ENCODE results near the gene HID1.

DNA sequence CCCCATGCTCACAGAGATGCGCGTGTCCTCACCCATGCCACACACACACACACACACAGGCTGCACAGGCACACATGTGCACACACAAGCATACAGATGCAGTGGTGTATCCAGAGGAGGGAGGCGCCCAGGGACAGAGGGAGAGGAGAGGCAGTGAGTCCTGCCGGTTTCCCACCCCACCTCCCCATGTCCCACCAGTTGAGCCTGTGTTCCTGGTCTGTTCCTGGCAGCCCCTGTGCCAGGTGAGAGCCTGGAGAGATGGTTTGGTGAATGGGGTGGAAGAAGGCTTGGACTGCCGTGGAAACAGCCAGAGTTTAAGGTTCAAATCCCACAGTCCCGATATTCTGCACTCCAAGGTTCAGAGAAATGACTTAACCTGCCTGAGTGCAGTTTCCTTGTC is 68.9 kb downstream of the HID1 start:
- TF ChIP-seq CTCF (IDR thresholded peaks at IDR 0.05 in 2 of 3, conservative IDR thresholded peaks at IDR 0.05 in 1 of 3; ENCODE audit: borderline replicate concordance in 1 of 3, insufficient read depth in 1 of 3, low read depth in 2 of 3, low read length in 2 of 3) (no peak), SIN3A (IDR thresholded peaks at IDR 0.05; ENCODE audit: low read depth) (no peak), SP1 (IDR thresholded peaks at IDR 0.05; ENCODE audit: low read depth) (no peak), RAD21 (IDR thresholded peaks at IDR 0.05; ENCODE audit: low read depth) (no peak), POLR2AphosphoS5 (IDR thresholded peaks at IDR 0.05; ENCODE audit: low read depth, low read length) (no peak), SRF (IDR thresholded peaks at IDR 0.05; ENCODE audit: low read depth) (no peak), JUND (IDR thresholded peaks at IDR 0.05) (no peak)
- TF ChIP-seq, protein P1, sequence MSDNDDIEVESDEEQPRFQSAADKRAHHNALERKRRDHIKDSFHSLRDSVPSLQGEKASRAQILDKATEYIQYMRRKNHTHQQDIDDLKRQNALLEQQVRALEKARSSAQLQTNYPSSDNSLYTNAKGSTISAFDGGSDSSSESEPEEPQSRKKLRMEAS (IDR thresholded peaks at IDR 0.05) = no peak
- TF ChIP-seq, protein P2, sequence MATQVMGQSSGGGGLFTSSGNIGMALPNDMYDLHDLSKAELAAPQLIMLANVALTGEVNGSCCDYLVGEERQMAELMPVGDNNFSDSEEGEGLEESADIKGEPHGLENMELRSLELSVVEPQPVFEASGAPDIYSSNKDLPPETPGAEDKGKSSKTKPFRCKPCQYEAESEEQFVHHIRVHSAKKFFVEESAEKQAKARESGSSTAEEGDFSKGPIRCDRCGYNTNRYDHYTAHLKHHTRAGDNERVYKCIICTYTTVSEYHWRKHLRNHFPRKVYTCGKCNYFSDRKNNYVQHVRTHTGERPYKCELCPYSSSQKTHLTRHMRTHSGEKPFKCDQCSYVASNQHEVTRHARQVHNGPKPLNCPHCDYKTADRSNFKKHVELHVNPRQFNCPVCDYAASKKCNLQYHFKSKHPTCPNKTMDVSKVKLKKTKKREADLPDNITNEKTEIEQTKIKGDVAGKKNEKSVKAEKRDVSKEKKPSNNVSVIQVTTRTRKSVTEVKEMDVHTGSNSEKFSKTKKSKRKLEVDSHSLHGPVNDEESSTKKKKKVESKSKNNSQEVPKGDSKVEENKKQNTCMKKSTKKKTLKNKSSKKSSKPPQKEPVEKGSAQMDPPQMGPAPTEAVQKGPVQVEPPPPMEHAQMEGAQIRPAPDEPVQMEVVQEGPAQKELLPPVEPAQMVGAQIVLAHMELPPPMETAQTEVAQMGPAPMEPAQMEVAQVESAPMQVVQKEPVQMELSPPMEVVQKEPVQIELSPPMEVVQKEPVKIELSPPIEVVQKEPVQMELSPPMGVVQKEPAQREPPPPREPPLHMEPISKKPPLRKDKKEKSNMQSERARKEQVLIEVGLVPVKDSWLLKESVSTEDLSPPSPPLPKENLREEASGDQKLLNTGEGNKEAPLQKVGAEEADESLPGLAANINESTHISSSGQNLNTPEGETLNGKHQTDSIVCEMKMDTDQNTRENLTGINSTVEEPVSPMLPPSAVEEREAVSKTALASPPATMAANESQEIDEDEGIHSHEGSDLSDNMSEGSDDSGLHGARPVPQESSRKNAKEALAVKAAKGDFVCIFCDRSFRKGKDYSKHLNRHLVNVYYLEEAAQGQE (IDR thresholded peaks at IDR 0.05; ENCODE audit: low read depth) = no peak
